ENCODE data around the gene PATJ. TPM values are rescaled to one million over a fixed set of nuclear protein-coding genes. Genes with fewer than 3 reads are reported as not detected.
"Not testable (repeated sequence)": the region's sequence is repeated elsewhere in the genome, so short reads cannot be mapped to it uniquely, and the experiment has no call there.

PATJ gene
- total RNA-seq, 2 experiments from 2014 or later, result 14.8 to 16.4 TPM

DNA sequence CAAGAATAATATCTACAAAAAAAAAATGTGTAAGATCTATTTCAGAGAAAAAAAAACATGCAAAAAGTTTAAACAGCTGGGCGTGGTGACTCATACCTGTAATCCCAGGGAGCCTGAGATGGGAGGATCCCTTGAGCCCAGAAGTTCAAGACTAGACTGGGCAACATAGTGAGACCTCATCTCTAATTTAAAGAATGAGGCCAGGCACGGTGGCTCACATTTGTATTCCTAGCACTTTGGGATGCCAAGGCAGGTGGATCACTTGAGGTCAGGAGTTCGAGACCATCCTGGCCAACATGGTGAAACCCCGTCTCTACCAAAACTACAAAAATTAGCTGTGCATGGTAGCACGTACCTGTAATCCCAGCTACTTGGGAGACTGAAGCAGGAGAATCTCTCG, 443.0 kb downstream of the PATJ start:
- DNase-seq; H3K36me3 Mint-ChIP-seq (ENCODE audit: low read depth); H3K4me3 Mint-ChIP-seq; H3K27me3 Mint-ChIP-seq; H3K4me1 Mint-ChIP-seq; H3K27ac Mint-ChIP-seq; H3K9me3 Mint-ChIP-seq; POLR2A ChIA-PET: not testable (repeated sequence)
- CTCF ChIA-PET, result interaction anchor here (1.3 kb wide), 1 partner anchor 9 kb away, joined by 3 read pairs; no protein-coding TSS in a partner anchor

DNA sequence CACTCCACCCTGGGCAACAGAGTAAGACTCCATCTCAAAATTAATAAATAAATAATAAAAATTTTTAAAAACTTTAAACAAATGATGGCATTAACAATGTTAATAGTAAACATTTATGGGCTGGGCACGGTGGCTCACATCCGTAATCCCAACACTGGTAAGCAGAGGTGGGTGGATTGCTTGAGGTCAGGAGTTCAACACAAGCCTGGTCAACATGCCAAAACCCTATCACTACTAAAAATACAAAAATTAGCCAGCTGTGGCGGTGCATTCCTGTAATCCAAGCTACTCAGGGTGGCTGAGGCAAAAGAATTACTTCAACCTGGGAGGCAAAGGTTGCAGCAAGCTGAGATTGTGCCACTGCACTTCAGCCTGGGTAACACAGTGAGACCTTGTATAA, 443.4 kb downstream of the PATJ start:
- no peaks in the 10 kb centered on the region for H3K9me3 Mint-ChIP-seq
- POLR2A ChIA-PET, result no interaction called here
- CTCF ChIA-PET, result interaction anchor here (0.6 kb wide), 1 partner anchor 1160 kb away, joined by 3 read pairs; no protein-coding TSS in a partner anchor
- no peak overlapping the region for H3K4me3 Mint-ChIP-seq
- no peak overlapping the region for H3K27ac Mint-ChIP-seq
- H3K27me3 Mint-ChIP-seq, result no peaks in the 10 kb centered on the region
- no peaks in the 10 kb centered on the region for H3K4me1 Mint-ChIP-seq
- DNase-seq, result no peak
- no peaks in the 10 kb centered on the region for H3K36me3 Mint-ChIP-seq (ENCODE audit: low read depth)

DNA sequence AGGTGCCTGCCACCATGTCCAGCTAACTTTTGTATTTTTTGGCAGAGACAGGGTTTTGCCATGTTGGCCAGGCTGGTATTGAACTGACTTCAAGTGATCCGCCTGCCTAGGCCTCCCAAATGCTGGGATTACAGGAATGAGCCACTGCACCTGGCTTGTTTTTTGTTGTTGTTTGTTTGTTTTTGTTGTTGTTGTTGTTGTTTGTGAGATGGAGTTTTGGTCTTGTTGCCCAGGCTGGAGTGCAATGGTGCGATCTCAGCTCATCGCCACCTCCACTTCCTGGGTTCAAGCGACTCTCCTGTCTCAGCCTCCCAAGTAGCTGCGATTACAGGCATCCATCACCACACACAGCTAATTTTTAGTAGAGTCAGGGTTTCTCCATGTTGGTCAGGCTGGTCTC, 445.3 kb downstream of the PATJ start:
- CTCF ChIA-PET, result interaction anchor here (0.9 kb wide), 1 partner anchor 12 kb away, joined by 3 read pairs; no protein-coding TSS in a partner anchor
- no peak for DNase-seq
- H3K27ac Mint-ChIP-seq, result no peak overlapping the region
- H3K9me3 Mint-ChIP-seq, result no peaks in the 10 kb centered on the region
- no peaks in the 10 kb centered on the region for H3K4me1 Mint-ChIP-seq
- no peaks in the 10 kb centered on the region for H3K27me3 Mint-ChIP-seq
- no peaks in the 10 kb centered on the region for H3K36me3 Mint-ChIP-seq (ENCODE audit: low read depth)
- no peak overlapping the region for H3K4me3 Mint-ChIP-seq
- POLR2A ChIA-PET, result no interaction called here

DNA sequence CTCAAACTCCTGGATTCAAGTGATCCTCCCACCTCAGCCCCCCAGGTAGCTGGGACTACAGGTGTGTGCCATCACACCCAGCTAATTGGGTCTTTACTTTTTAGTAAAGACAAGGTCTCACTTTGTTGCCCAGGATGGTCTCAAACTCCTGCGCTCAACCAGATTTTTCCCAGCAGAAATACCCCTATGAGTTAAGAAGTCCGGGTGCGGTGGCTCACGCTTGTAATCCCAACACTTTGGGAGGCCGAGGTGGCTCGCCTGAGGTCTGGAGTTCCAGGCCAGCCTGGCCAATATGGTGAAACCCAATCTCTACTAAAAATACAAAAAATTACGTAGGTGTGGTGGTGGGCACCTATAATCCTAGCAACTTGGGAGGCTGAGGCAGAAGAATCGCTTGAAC, 445.8 kb downstream of the PATJ start:
- Mint-ChIP-seq H3K4me3 (no peak overlapping the region), H3K27ac (no peak overlapping the region), H3K9me3 (no peaks in the 10 kb centered on the region), H3K4me1 (no peaks in the 10 kb centered on the region), H3K36me3 (ENCODE audit: low read depth) (no peaks in the 10 kb centered on the region), H3K27me3 (no peaks in the 10 kb centered on the region)
- POLR2A ChIA-PET, result no interaction called here
- CTCF ChIA-PET, result interaction anchor here (0.9 kb wide), 1 partner anchor 13 kb away, joined by 3 read pairs; no protein-coding TSS in a partner anchor
- DNase-seq, result no peak

DNA sequence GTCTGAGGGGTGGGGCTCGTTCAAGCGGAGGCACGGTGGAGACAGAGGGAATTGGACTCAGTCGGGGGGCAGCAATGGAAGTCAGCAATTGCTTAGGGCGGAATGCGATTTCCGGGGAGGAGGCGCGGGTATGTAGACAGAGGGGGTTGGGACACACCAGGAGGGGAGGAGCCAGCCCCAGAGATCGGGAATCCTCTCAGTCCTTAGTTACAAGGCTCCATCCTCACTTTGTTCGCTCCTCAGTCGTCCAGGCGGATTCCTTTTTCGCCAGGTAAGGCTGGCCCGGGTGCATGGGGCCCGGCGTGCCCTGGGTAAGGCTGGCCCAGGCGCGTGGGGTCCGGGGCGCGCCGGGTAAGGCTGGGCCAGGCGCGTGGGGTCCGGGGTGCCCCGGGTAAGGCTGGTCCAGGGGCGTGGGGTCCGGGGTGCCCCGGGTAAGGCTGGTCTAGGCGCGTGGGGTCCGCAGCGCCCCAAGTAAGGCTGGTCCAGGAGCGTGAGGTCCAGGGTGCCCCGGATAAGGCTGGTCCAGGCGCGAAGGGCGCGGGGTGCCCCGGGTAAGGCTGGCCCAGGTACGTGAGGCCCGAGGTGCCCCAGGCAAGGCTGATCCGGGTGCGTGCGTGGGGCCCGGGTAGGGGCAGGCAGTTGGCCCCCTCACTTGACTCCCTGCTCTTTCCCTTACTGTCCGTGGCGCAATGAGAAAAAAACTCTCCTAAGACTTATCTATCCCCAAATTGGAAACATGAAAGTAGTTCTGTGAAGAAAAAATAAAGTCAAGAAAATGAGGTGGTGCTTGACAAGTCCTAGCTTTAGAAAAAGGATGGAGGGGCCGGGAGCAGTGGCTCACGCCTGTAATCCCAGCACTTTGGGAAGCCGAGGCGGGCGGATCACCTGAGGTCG, 452.6 kb downstream of the PATJ start, which contains the start of gene L1TD1:
L1TD1 (plus strand) TSS at position 199 of the 894 bp plus-strand sequence. CDS start 11,780 bp downstream, outside the sequence.
- Mint-ChIP-seq H3K27me3 (peaks cover 25% of the 10 kb centered on the region), H3K4me1 (peaks cover 3% of the 10 kb centered on the region), H3K36me3 (ENCODE audit: low read depth) (no peaks in the 10 kb centered on the region), H3K9me3 (no peaks in the 10 kb centered on the region), H3K4me3 (no peak within 1 kb of the TSS), H3K27ac (no peak within 1 kb of the TSS)
- CTCF ChIA-PET, result no interaction called here
- DNase-seq, result no peak
- POLR2A ChIA-PET, result no interaction called here

DNA sequence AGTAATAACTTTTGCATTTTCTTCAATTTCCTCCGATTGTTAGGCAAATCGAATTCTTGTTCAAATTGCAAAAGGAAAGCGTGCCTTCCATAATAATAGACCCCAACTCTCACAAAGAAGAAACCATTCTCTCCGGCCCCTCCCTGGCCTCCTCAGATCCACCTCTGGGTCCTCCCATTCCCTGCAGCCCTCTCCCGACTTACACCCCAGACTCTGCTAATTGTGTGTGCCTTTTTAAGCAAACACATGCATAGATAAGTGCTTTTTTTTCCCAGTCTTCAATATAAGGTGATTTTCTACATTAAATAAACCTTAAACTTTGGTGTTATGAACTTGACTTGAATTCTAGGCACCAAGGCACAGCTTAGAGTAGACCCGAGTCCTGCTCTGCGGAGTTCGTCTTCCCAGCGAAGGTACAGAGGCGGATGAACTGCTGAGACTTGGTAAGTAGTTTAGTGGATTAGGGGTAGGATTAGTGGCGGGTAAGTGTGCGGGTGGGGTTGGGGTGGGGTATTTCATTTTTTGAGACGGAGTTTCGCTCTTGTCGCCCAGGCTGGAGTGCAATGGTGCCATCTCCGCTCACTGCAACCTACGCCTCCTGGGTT, 453.9 kb downstream of the PATJ start:
- Mint-ChIP-seq H3K4me1 (peaks cover 3% of the 10 kb centered on the region), H3K36me3 (ENCODE audit: low read depth) (no peaks in the 10 kb centered on the region), H3K27ac (no peak overlapping the region), H3K27me3 (peaks cover 25% of the 10 kb centered on the region), H3K9me3 (no peaks in the 10 kb centered on the region), H3K4me3 (no peak overlapping the region)
- CTCF ChIA-PET, result no interaction called here
- POLR2A ChIA-PET, result no interaction called here
- no peak for DNase-seq

DNA sequence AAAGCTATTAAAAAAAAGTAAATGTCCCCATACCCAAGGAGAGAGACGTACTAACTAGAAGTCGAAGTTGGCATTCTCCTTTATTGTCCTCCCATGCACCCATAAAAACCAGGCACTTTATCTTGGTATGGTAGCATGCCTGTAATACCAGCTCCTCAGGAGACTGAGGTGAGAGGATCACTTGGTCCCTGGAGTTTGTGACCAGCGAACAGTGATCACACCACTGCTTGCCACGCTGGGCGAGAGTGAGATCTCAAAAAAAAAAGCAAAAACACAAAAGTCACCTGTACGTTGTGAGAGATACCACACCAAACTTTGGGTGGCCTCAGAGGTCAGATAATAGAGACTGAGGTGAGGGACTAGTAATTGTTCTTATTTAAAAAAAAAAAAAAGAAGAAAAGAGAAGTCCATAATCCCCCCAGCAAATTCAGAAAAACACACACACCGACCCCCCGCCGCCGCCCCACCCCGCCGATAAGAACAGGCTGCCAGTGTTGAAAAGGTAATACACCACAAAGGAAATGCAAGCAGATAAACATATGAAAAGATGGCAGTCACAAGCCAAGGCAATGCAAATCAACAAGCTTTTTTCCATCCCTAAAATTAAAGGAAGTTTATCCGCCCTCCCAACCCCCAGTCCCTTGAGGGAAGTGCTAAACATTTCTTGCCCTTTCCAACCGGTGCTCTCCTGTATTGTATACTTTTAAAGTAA, 455.9 kb downstream of the PATJ start:
- no peak overlapping the region for H3K4me3 Mint-ChIP-seq
- peaks cover 25% of the 10 kb centered on the region for H3K27me3 Mint-ChIP-seq
- no peaks in the 10 kb centered on the region for H3K9me3 Mint-ChIP-seq
- H3K4me1 Mint-ChIP-seq, result peaks cover 3% of the 10 kb centered on the region
- DNase-seq, result no peak
- CTCF ChIA-PET, result interaction anchor here (0.6 kb wide), 2 partner anchors 88 to 313 kb away, joined by 3 to 4 read pairs; no protein-coding TSS in a partner anchor
- H3K36me3 Mint-ChIP-seq (ENCODE audit: low read depth), result no peaks in the 10 kb centered on the region
- H3K27ac Mint-ChIP-seq, result no peak overlapping the region
- POLR2A ChIA-PET, result no interaction called here

DNA sequence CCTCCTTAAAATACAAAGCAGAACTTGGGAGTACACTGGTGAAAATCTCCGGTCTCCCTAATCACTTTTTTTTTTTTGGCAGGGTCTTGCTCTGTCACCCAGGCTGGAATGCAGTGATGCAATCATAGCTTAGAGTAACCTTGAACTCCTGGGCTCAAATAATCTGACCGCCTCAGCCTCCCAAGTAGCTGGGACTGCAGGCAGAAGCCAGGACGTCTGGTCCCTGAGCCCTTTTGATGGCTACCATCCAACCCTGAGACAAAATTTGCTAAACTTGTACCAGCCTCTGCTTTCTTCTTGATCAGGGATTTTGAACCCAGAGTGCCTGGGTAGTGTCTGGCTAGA, 456.5 kb downstream of the PATJ start:
- CTCF ChIA-PET, result interaction anchor here (0.6 kb wide), 1 partner anchor 314 kb away, joined by 4 read pairs; no protein-coding TSS in a partner anchor
- POLR2A ChIA-PET, result no interaction called here

DNA sequence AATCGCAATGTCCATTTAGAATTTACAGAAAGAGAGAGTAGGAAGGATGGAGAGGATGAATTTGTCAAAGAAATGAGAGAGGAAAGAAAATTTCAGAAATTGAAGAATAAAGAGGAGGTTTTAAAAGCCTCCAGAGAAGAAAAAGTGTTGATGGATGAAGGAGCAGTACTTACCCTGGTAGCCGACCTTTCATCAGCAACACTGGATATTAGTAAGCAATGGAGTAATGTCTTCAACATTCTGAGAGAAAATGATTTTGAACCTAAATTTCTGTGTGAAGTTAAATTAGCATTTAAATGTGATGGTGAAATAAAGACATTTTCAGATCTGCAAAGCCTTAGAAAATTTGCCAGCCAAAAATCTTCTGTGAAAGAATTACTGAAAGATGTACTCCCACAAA, 464.9 kb downstream of the PATJ start:
- peaks cover 2% of the 10 kb centered on the region for H3K27me3 Mint-ChIP-seq
- peaks cover 16% of the 10 kb centered on the region for H3K9me3 Mint-ChIP-seq
- H3K27ac Mint-ChIP-seq, result no peak overlapping the region
- ChIA-PET POLR2A (no interaction called here), CTCF (no interaction called here)
- peaks cover 9% of the 10 kb centered on the region for H3K4me1 Mint-ChIP-seq
- H3K36me3 Mint-ChIP-seq (ENCODE audit: low read depth), result peaks cover 4% of the 10 kb centered on the region
- no peak for DNase-seq
- no peak overlapping the region for H3K4me3 Mint-ChIP-seq

More for the DNA sequence above, 456.5 kb downstream of the PATJ start:
- Mint-ChIP-seq H3K36me3 (ENCODE audit: low read depth) (no peaks in the 10 kb centered on the region), H3K4me1 (peaks cover 3% of the 10 kb centered on the region), H3K27ac (no peak overlapping the region), H3K27me3 (peaks cover 23% of the 10 kb centered on the region), H3K4me3 (no peak overlapping the region), H3K9me3 (no peaks in the 10 kb centered on the region)
- no peak for DNase-seq

DNA sequence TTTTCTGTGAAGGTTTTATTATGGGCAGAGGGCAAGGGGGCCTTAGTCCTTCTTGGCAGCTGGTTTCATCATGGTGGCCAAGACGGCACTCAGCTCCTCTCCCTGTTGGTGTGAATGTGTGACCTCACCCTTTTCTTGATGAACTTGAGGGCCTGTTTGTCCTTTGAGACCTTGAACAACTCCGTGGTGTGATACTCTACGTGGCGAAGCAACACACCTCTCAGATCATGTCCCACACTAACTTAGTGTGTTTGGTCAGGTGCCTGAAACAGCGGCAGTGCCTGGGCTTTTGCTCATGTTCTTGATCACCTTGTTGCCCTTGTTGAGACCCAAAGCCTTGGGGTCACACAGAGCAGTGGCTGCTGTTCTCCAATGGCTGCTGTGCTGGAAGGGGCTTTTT, 465.8 kb downstream of the PATJ start:
- POLR2A ChIA-PET, result no interaction called here
- H3K36me3 Mint-ChIP-seq (ENCODE audit: low read depth), result peaks cover 4% of the 10 kb centered on the region
- peaks cover 16% of the 10 kb centered on the region for H3K9me3 Mint-ChIP-seq
- CTCF ChIA-PET, result no interaction called here
- H3K27me3 Mint-ChIP-seq, result peaks cover 2% of the 10 kb centered on the region
- H3K4me3 Mint-ChIP-seq, result no peak overlapping the region
- no peak overlapping the region for H3K27ac Mint-ChIP-seq
- DNase-seq, result no peak
- H3K4me1 Mint-ChIP-seq, result peaks cover 9% of the 10 kb centered on the region

DNA sequence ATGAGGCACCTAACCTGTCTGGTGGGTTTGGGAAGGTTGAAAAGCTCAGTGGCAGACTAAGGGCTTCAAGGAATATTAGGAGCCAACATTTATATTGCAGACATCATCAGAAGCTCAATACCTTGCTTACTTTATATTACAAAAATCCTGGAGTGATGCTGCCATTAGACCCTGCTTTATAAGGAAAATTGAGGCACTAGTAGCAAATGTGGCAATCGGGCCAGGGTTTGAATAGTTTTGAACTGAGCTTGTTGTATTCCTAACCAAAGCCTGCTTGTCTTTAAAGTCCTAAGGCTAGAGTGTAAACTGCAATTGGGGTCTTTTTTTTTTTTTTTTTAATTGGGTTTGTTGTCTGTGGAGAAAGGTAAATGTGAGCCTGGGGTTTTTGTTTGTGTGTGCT, 466.7 kb downstream of the PATJ start:
- Mint-ChIP-seq H3K4me1 (peaks cover 9% of the 10 kb centered on the region), H3K36me3 (ENCODE audit: low read depth) (peaks cover 4% of the 10 kb centered on the region), H3K27me3 (peaks cover 2% of the 10 kb centered on the region), H3K9me3 (peaks cover 16% of the 10 kb centered on the region), H3K27ac (no peak overlapping the region), H3K4me3 (no peak overlapping the region)
- ChIA-PET POLR2A (no interaction called here), CTCF (no interaction called here)
- DNase-seq, result no peak

DNA sequence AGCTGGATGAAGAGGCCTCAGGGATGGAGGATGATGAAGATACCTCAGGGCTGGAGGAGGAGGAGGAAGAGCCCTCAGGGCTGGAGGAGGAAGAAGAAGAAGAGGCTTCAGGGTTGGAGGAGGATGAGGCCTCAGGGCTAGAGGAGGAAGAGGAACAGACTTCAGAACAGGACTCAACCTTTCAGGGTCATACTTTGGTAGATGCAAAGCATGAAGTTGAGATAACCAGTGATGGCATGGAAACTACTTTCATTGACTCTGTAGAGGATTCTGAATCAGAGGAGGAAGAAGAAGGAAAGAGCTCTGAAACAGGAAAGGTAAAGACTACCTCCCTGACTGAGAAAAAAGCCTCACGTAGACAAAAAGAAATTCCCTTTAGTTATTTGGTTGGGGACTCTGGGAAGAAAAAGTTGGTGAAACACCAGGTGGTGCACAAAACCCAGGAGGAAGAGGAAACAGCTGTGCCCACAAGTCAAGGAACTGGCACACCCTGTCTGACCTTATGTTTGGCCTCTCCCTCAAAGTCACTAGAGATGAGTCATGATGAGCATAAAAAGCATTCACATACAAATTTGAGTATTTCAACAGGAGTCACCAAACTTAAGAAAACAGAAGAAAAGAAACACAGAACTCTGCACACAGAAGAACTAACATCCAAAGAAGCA, 467.8 kb downstream of the PATJ start:
- H3K36me3 Mint-ChIP-seq (ENCODE audit: low read depth), result peaks cover 4% of the 10 kb centered on the region
- peaks cover 9% of the 10 kb centered on the region for H3K4me1 Mint-ChIP-seq
- ChIA-PET CTCF (no interaction called here), POLR2A (no interaction called here)
- H3K27me3 Mint-ChIP-seq, result peaks cover 2% of the 10 kb centered on the region
- DNase-seq, result no peak
- H3K27ac Mint-ChIP-seq, result no peak overlapping the region
- H3K9me3 Mint-ChIP-seq, result peaks cover 16% of the 10 kb centered on the region
- no peak overlapping the region for H3K4me3 Mint-ChIP-seq

DNA sequence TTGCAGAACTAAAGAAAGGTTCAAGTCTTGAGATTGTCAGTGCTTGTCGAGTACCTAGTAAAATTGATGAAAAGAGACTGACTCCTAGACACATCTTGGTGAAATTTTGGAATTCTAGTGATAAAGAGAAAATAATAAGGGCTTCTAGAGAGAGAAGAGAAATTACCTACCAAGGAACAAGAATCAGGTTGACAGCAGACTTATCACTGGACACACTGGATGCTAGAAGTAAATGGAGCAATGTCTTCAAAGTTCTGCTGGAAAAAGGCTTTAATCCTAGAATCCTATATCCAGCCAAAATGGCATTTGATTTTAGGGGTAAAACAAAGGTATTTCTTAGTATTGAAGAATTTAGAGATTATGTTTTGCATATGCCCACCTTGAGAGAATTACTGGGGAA, 468.7 kb downstream of the PATJ start:
- H3K36me3 Mint-ChIP-seq (ENCODE audit: low read depth), result peaks cover 4% of the 10 kb centered on the region
- ChIA-PET POLR2A (no interaction called here), CTCF (no interaction called here)

More for the DNA sequence above, 468.7 kb downstream of the PATJ start:
- H3K4me3 Mint-ChIP-seq, result no peak overlapping the region
- no peaks in the 10 kb centered on the region for H3K27me3 Mint-ChIP-seq
- no peak overlapping the region for H3K27ac Mint-ChIP-seq
- peaks cover 9% of the 10 kb centered on the region for H3K4me1 Mint-ChIP-seq
- DNase-seq, result no peak
- peaks cover 16% of the 10 kb centered on the region for H3K9me3 Mint-ChIP-seq
